HG03280 (cell line): ENCODE measurements around the gene ATG7.

Experiments used
- ATAC-seq: cut with Tn5 transposase; IDR thresholded peaks from one replicate; pipeline ENCODE4 v1.9.1; 2021; ENCODE audit warnings: mild to moderate bottlenecking, moderate library complexity; ENCODE audit not compliant: unreplicated experiment

Gene ATG7

DNA sequence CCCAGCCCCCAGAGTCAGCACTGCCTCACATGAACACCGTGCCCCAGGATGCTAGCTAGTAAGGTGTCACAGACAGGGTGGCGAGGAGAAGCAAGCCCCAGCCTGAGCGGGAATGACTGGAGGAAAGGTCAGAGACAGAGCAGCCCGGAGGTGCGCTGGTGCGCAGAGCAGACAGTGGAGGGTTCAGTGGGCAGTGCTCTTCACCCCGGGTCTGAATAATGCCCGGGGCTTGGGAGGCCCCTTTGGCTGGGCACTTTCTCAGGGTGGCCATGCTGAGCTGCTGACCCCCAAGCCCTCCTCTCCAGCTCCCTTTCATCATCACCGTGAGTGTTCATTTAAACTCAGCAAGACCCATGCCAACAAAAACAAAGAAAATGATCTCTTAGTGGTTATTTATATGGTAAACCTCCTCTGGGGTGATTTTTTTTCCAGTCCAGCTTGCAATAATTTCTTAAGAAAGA, 260.8 kb downstream of the ATG7 start:
- ATAC-seq: no peak

DNA sequence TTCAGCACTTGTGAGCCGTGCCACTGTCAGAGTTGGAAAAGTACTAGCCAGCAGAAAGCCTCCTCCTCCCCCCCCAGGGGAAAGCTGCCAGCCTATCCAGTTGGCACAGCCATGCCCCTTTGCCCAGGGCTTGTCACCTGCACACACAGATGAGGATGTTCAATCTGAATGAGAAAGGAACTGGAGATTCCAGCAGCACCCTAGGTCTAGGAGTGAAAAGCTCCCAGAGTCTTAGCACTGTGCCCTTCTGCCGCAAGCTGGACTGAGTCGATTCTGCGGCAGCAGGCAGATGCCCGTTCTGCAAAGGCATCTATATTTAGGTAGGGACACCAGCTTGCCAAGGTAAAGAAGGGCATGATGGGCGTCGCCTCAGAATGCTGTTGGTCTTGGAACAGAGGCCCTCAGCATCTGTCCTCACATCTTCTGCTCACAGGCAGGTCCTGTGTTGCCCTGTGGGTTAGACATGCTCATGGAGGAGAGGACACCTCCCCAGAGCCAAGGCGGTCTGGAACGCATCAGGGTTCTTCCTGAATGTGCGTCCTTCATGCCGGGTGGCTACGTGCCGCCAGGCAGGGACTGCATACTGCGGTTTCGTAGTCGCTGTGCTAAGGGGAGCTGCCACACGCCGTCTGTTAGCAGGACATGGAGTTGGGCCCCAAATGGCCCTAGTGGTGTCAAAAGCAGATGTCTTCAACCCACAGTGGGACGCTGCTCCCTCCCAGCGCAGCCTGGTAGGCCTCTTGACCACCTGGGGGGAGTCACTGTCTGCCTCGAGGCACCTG, 262.0 kb downstream of the ATG7 start:
- no peak for ATAC-seq

DNA sequence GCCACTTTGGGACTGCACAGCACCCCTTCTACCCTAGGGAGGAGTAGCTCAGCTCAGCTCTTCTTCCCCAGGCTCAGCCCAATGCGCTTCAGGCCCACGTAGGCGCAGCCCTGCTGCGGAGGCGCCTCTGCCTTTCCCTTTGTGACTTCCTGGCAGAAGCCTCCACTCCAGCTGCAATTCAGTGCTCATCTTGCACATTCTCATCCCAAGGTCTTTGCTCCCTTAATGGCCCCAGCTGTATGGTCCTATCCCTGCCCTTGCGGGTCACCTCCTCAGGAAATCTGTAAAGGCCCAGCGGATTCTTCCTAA, 262.6 kb downstream of the ATG7 start:
- no peak for ATAC-seq

DNA sequence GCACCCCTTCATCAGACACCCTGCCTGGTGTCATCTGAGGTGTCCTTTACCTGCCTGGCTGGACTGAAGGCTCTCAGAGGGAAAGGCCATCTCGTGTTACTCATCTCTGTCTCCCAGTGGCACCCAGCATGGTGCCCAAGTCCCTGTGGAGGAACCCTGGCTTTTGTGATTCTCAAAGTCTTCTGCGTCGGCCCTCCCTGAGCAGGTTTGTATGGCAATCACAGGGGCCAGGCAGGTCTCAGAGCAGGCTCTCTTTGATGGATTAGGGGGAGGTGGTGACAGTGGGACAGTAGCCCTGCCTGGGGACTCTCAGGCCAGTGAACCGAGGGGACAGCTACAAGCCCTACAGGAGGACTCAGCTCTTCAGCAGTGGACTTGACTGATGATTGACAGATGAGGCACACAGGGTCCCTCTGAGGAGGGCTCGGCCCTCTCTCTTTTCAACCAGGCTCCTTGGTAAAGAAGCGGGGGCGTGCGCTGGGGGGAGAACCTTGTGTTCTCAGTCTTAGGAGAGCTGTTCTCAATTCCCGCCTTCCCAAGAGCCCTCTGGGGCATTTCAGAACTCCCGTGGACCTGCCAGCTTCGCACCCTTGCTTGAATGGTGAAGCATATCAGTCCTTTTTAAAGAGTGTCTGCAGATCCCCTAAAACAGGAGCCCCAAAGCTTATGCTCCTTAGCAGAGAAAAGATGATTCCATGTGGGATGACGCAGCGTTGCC, 263.2 kb downstream of the ATG7 start:
- ATAC-seq: no peak

DNA sequence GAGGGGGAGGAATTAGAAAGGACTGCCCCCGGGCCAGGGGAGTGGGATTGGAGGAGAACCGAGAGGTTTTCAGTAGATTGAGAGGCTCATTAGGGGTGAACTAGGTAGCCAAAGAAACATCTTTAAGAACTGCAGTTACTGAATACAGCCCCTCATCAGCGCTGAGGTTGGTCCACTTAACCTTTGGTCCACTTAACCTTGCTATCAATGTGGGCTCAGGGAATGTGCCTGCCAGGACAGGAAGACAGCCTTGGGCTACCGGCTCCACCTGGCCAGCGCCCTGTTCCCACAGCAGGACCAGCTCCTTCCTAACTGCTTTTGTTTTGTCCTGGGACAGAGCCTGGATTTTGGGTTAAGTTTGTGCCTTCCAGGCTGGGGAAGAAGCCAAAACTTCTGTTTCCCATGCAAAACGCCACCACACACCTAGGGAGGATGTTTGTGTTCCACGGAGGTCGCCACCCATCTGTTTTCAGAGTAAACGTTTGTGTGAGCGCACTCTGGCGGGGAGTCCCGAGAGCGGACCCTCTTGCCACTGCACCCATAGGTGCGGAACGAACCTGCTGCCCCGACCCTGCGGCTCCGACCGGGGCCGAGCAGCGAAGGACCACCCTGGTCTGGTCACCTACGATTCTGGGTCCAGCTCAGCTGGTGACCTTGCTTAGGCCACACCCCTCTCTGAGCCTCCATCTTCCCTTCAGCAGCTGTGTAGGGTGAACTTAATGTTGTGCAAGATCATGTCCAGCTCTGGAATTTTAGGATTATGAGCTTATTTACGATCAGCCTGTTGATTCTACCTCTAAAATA, 264.1 kb downstream of the ATG7 start:
- no peak for ATAC-seq

DNA sequence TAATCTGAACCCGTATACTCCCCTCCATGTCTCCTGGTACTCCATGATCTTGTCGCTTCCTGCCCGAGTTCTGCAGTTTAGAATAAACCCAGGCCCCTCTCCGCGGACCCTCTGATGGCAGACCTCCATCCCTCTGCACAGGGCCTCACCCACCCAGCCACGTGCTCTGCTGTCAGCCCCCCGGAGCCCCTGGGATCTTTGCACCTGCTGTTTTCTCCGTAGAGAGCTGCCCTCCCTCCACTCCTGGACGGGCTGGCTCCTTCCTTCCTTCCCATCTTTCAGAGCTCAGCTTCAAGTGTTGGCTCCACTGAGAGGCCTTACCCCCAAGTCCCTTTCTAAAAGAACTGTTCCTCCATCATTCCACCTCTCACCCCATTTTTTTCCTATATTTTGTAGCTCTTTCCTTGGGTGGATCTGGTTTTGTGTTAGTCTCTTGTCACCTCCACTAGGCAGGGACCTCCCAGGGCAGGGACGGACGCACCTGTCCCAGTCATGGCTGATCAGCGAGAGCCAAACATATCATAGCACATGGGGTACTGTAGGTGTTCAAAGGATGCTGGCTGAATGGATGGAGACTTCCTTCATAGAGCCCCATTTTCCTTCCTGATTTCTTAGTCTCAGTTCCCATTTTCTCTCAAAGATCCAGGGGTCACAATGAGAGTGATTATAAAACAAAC, 264.9 kb downstream of the ATG7 start:
- ATAC-seq: no peak

DNA sequence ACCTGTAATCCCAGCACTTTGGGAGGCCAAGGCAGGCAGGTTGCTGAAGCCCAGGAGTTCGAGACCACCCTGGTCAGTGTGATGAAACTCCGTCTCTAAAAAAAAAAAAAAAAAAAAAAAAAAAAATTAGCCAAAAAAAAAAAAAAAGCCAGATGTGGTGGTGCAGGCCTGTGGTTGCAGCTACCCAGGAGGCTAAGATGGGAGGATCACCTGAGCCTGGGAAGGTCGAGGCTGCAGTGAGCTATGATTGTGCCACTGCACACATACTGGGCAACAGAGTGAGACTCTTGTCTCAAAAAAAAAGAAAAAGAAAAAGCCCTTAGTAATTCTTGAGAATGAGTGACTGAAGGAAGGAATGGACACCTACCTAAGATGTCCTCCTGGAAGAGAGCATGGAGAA, 266.4 kb downstream of the ATG7 start:
- ATAC-seq: no peak

DNA sequence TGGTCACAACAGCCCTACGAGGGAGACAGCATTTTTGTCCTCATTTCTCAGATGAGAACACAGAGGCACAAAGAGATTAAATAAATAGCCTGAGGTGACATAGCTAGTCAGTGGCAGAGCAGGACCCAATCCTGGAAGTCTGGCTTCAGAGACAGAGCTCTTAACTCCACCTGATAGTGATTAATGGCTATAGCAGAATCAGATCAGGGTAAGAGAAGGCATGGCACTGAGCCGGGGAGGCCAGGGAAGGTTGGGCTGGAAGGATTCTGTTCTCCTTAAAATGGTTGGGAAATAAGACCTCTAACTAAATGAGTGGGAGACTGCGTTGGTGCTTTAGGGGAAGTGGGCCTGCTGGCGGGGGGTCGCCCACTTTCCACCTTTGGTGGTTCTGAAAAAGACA, 267.0 kb downstream of the ATG7 start:
- no peak for ATAC-seq

DNA sequence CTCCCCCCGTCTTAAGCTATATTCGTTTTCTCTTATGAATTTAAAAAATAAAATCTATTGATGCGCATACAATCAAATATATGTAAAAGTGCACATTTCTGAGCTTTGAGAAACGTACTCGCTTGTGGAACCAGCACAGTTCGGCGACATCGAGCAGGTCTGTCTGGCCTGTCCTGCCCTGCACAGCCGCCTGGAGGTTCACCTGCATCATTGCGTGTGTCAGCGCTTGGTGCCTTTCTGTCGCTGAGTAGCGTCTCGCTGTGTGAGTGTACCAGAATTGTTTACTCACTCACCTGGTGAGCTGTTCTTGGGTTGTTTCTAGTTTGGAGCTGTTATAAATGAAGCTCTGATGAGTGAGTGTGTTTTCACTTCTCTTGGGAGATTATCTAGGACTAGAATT, 267.5 kb downstream of the ATG7 start:
- ATAC-seq: no peak

DNA sequence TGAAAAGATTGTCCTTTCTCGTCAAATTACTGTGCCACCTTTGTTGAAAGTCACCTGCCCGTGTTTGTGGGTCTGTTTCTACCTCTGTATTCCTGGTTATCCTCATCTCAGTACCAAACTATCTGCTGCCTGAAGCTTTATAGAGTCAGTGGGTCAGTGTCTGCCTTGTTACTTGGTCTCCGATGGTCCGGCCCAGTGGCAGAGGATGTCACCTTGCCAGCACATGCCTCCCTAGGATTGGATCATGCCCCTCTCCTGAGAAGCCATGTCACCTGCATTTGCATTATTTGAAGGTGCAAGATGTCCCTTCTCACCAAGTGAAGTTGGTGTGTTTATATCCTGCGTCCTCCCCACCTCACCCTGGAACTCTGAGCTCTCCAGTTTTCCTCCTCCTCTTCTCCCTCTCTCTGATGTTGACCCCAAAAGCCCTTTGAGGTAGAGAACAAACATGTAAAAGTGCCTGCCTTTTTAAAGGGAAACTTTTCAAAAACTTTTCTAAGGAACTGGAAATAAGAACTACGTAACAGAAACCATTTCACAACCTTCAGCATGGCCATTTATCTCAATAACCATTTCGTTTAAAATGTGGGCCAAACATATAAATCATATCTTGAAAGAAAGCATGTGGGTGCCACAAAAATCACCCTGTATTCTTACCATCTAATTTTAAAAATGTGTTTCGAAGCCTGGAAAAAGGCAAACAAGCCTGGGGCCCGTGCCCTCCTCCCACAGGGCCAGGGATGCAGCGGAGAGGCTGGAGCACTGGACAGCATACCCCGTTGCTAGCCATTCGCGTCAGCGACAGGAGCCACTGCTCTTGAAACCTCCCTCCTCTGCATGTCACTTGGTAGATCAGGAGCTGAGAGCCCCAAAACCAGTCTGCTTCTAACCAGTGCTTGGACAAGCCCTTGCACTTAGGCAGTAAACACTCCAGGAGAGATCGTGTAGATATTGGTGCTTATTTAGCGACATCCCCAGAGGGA, 269.4 kb downstream of the ATG7 start:
- ATAC-seq: no peak

DNA sequence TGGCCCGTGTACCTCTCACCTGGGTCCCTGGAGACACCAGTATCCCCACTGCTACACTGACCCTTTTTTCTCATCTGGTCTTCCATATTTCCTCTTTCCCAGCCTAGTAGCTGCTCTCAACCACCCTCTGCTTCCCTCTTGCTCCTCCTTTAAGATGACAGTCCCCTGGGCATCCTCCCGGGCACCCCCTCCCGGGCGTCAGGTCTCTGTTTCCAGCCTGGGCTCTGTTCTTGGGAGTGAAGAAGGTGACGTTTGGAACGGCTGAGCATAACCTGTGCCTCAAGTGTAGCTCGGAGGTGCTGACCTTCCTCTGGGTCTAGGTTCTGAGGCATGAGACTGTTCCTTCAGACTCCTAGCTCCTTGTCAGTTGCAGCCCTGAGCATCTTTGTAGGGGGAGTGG, 270.4 kb downstream of the ATG7 start:
- ATAC-seq: no peak

DNA sequence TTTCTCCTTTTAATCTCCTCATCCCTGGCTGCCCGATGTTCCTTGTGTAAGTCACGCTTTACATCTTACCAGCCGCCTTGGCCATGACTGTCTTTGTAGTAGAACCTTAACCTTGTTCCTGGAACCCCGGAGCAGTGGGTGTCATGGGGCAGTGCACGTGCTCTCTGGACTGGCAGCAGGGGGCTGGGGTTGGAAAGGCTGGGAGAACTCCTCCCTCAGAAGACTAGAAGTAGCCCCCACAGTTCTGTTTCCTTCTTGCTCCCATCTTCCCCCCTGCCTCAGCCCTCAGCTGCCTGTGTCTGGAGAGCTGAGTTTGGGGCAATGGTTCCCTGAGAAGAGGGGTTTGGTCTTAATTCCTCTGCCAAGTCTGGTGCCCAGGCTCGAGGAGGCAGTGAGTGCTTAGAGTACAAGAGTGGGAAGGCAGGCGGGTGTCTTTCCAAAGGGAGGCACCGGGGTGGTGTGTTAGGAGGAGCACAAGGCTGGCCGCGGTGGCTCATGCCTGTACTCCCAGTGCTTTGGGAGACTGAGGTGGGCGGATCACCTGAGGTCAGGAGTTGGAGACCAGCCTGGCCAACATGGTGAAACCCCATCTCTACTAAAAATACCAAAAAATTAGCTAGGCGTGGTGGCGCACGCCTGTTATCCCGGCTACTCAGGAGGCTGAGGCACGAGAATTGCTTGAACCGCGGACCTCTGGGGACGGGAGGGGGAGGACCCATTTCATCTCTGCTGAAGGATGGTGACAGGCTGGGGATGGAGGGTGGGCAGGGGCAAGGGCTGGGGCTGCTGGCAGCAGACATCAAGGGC, 271.1 kb downstream of the ATG7 start:
- ATAC-seq: no peak

DNA sequence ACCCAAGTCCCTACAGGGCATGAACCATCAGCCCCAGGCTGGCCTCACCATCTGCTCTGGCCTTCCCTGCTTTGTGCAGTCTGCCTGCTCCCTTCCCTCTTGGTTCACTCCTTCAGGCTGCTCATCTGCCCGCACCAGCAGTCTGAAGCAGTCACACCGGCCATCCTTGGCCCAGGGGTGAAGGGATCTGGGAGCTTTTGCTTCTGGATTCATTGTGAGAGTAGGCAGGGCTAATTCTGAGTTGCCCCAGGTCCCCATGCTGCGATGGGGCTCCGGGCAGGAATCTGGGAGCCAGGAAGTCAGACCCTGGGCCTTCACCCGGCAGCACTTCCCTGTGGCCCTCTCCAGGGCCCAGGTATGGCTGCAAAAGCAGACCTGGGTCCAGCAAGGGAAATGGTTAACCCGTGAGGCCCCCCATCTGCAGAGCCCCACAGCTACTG, 271.8 kb downstream of the ATG7 start:
- ATAC-seq: no peak

DNA sequence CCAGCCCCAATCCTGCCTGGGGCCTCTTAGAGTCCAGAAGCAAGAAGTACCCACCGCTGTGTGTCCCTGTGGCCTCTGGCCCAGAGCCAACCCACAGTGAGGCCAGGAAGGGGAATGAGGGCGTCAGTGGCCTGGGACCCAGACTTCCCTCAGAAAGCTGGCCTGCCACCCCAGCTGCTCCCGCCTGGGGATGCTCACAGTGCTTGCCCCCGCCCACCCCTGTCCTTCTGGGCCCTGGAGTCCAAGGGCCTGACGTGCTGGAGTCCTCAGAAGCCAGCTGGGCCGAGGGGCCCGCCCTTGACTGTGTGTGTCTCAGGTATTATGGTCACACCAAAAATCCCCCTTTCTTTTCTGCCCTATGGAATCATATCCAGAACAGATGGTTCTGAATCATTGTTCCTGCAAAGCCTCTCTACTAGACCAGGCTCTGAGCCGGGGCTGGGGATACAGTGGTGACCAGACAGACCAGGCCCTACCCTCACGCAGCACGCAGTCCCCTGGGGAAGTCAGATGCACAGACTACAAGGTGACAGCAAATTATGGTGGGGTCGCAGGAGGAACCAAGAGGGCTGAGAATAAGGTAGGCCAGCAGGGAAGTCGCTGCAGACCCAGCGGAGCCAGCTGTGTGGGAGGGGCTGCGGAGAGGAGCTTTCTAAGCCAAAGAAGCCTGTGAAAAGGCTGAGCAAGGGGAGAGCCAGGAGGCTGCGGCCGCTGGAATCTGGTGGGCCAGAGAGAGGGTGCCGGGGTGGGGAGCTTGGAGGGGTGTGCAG, 272.4 kb downstream of the ATG7 start:
- no peak for ATAC-seq

DNA sequence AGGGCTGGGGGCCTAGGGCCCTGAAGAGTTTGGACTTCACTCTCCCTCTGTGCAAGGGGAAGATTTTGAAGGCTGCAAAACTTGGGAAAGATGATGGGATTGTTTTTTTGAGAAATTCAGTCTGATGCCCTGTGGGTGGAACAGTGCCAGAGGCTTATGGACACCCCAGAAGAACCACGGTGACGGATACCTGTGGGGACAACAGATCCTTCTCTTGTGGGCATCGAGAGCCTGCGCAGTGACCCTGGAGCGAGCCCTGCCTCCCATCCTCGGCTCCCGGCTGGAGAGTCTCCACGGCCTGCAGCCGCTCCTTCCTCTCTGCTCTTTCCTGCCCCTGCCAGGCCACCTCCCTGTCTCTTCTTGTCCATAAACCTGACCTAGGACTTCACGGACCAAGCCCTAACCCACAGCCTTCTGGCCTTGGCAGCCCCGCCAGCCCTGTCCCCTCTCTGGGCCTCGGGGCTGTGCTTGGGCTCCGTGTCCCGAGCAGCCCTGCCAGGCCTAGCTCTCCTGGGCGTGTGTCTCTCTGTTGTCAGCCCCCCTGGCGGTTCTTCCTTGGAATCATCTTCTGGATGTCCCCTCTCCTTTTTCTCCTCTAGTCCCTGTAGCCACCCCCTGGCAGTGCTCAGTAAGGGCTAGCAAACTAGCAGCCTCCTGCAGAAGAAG, 273.1 kb downstream of the ATG7 start:
- ATAC-seq: no peak

DNA sequence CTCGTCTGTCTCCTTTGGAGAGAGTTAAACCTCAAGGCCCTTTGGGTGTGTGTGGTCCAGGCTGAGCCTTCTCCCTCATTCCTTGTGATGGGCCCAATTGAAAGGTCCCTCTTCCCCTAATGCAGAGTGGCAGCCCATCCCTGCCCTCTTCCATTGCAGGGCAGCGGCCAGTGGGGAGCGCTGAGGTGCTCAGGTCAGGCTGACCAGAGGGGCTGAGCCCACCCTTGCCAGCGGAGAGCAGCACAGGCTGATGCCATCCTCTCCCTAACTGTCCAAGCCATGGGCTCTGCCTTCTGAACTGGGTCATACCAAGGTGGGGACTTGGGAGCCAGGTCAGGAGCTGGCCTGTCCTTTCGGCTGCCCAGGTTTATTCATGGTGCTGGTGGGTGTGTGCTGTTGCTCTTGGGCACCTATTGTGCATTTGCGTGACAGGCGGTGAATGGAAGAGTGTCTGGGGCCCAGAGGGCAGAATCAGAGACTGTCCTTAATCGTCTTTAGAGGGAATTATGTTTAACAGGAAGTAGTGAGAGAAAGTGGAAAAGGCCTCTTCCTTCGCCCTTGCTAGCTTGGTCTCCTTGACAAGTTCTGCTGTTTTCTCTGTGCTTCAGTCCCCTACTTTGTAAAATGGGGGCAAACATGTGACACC, 274.6 kb downstream of the ATG7 start:
- ATAC-seq: no peak

DNA sequence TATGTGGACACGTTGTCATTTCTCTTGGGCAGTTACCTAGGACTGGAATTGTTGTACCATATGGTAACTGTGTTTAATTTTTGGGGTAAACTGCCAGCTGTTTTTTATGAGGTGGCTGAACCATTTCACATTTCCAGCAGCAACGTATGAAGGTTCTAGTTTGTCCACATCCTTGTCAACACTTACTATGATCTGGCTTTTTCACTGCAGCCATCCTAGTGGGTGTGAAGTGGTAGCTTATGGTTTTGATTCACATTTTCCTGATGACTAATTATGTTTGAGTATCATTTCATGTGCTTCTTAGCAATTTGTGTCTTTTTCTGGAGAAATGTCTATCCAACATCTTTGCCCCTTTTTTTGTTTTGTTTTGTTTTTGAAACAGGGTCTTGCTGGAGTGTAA, 275.3 kb downstream of the ATG7 start:
- no peak for ATAC-seq
